ENCODE results near the gene RARB.

RARB gene

DNA sequence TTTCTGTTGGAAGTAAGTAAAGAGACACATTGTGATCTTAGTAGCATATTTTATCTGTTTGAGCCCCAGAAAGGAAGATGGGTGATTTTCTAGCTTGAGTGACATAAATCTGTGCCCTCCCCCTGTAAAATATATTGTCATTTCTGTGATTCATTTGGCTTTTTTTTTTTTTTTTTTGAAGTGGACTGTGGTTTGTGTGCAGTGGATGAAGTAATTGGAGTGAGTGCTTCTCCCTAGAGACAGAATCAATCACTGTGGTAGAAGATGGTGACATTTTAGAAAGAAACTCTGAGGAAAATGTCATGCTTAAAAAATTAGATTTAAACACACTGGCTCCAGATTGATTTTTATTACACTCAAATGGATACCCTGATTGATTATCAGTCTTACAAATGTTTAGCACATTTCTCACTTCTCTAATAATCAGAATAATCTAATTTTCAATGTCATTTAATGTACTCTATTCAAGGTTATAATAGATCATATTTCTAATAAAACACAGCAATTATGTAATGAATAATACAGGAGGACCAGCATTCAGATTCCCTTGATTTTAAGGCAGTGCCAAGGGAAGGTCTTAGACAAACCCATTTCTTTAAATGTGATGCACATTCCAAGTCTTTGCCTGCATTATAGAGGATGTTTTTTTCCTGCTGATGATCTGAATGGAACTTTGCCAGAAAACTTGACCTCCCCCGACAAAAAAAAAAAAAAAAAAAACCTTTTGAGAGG lies 120.0 kb downstream of the RARB start:
- TF ChIP-seq, protein P1, sequence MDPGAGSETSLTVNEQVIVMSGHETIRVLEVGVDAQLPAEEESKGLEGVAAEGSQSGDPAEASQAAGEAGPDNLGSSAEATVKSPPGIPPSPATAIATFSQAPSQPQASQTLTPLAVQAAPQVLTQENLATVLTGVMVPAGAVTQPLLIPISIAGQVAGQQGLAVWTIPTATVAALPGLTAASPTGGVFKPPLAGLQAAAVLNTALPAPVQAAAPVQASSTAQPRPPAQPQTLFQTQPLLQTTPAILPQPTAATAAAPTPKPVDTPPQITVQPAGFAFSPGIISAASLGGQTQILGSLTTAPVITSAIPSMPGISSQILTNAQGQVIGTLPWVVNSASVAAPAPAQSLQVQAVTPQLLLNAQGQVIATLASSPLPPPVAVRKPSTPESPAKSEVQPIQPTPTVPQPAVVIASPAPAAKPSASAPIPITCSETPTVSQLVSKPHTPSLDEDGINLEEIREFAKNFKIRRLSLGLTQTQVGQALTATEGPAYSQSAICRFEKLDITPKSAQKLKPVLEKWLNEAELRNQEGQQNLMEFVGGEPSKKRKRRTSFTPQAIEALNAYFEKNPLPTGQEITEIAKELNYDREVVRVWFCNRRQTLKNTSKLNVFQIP (CRISPR knock-in tag; IDR thresholded peaks at IDR 0.05; ENCODE audit: borderline replicate concordance, low read depth): no peak
- TF ChIP-seq ISL1 (CRISPR knock-in tag; IDR thresholded peaks at IDR 0.05): peak; percentile 34
- no peak for ATAC-seq

DNA sequence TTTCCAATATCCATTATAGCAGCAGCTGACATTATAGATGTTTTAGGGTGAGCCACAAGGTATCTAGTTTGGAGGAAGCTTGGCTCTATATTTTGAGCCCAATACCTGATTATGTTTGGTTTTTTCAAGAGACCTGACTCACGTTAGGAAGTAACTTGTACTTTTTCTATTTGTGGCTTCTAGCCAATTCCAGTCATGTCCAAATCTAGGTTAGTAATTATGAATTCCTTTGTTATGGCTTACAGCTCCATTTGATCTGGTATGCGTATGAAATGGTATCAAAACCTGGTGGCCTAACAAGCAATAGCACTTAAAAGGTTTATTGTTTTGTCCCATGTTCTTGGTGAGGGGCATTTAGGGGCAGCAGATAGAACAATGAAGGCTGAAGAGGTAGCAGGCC lies 120.8 kb downstream of the RARB start:
- ATAC-seq: no peak
- TF ChIP-seq PPARA (CRISPR knock-in tag; IDR thresholded peaks at IDR 0.05; ENCODE audit: borderline replicate concordance): no peak

DNA sequence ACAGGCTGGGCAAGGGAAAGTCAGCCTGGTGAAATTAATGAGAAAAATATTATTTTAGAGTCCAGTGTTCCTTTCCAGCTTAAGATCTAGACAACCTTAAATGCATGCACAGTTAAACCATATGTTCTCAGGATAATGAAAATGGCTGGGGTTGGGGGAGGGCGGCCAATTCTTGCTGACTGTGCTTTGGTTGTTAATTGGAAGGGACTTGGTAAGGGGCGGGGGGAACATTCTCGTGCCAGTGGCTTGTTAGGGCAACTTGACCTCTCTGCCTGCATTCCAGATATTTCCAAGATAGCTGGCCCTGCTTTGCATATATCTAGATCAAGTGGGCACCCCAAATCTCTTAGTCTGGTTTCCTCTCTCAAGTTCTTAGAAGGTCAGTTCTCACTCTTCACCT lies 124.2 kb downstream of the RARB start:
- TF ChIP-seq GLIS3 (CRISPR knock-in tag; IDR thresholded peaks at IDR 0.05) (no peak), TCF4 (CRISPR knock-in tag; IDR thresholded peaks at IDR 0.05; ENCODE audit: borderline replicate concordance) (no peak), ZFP30 (CRISPR knock-in tag; IDR thresholded peaks at IDR 0.05) (no peak), ISL1 (CRISPR knock-in tag; IDR thresholded peaks at IDR 0.05) (no peak), SNAI2 (CRISPR knock-in tag; IDR thresholded peaks at IDR 0.05) (no peak), ESRRG (CRISPR knock-in tag; IDR thresholded peaks at IDR 0.05) (no peak)
- TF ChIP-seq, protein P2, sequence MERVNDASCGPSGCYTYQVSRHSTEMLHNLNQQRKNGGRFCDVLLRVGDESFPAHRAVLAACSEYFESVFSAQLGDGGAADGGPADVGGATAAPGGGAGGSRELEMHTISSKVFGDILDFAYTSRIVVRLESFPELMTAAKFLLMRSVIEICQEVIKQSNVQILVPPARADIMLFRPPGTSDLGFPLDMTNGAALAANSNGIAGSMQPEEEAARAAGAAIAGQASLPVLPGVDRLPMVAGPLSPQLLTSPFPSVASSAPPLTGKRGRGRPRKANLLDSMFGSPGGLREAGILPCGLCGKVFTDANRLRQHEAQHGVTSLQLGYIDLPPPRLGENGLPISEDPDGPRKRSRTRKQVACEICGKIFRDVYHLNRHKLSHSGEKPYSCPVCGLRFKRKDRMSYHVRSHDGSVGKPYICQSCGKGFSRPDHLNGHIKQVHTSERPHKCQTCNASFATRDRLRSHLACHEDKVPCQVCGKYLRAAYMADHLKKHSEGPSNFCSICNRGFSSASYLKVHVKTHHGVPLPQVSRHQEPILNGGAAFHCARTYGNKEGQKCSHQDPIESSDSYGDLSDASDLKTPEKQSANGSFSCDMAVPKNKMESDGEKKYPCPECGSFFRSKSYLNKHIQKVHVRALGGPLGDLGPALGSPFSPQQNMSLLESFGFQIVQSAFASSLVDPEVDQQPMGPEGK (CRISPR knock-in tag; IDR thresholded peaks at IDR 0.05; ENCODE audit: borderline replicate concordance): no peak
- no peak for ATAC-seq

DNA sequence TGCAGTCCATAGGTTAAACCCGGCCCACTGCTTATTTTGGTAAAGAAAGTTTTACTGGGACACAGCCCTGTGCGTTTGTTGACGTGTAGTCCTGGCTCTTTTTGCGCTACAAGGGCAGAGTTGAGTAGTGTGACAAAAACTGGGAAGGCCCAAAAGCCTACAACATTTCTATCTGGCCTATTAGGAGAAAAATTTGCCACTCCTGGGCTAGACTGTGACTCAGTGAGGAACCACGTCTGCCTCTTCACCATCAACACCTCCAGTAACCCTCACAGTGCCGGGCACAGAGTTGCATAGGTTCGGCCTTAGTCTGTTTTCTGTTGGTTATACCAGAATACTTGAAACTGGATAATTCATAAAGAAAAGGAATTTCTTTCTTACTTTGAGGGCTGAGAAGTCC lies 126.3 kb downstream of the RARB start:
- ATAC-seq: no peak
- TF ChIP-seq, protein P2 (CRISPR knock-in tag; IDR thresholded peaks at IDR 0.05; ENCODE audit: borderline replicate concordance): no peak
- no peak for TF ChIP-seq RARB (CRISPR knock-in tag; IDR thresholded peaks at IDR 0.05)
- TF ChIP-seq, protein P3, sequence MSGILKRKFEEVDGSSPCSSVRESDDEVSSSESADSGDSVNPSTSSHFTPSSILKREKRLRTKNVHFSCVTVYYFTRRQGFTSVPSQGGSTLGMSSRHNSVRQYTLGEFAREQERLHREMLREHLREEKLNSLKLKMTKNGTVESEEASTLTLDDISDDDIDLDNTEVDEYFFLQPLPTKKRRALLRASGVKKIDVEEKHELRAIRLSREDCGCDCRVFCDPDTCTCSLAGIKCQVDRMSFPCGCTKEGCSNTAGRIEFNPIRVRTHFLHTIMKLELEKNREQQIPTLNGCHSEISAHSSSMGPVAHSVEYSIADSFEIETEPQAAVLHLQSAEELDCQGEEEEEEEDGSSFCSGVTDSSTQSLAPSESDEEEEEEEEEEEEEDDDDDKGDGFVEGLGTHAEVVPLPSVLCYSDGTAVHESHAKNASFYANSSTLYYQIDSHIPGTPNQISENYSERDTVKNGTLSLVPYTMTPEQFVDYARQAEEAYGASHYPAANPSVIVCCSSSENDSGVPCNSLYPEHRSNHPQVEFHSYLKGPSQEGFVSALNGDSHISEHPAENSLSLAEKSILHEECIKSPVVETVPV (CRISPR knock-in tag; IDR thresholded peaks at IDR 0.05): no peak
- TF ChIP-seq ZC3H10 (CRISPR knock-in tag; IDR thresholded peaks at IDR 0.05): no peak
- TF ChIP-seq ZNF70 (CRISPR knock-in tag; IDR thresholded peaks at IDR 0.05): no peak
- TF ChIP-seq ZFP30 (CRISPR knock-in tag; IDR thresholded peaks at IDR 0.05): no peak
- TF ChIP-seq BACH2 (CRISPR knock-in tag; IDR thresholded peaks at IDR 0.05; ENCODE audit: borderline replicate concordance): no peak

DNA sequence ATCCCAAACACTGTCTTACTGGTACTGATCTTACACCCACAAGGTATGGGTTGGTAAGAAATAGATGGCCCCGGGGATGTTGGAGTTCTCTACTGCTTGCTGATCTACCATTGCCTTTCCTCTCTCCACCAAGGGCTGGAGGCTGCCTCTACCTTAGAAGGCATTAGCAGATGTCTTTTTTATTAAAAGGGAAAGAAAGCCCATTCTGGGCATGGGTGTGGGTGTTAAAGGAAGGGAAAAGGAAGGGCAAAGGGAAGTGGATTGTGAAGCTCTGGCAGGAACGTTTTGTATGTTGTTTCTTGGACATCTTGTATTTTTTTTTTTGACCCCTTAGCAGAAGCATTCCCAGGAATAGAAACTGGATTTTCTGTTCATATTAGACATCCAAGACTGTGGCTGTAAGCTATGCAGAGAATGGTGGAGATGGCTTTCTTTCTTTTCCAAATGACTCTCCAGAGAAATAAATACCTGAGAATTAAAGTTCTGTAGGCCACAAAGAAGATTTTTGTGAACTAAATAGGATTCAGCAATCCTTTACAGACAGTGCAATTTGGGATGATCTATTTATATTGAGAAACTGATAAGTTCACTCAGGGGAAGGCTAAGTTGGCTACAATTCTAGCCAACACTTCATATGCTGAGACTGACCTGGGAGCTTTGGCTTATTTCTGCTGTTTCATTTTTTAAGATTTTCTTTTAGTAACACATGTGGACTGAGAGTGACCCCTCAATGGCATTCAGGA lies 127.8 kb downstream of the RARB start:
- no peak for ATAC-seq
- no peak for TF ChIP-seq GLIS3 (CRISPR knock-in tag; IDR thresholded peaks at IDR 0.05)
- TF ChIP-seq ESRRG (CRISPR knock-in tag; IDR thresholded peaks at IDR 0.05): no peak
- TF ChIP-seq ZFP30 (CRISPR knock-in tag; IDR thresholded peaks at IDR 0.05): no peak
- TF ChIP-seq, protein P2 (CRISPR knock-in tag; IDR thresholded peaks at IDR 0.05; ENCODE audit: borderline replicate concordance): no peak
- TF ChIP-seq, protein P3 (CRISPR knock-in tag; IDR thresholded peaks at IDR 0.05): no peak
- no peak for TF ChIP-seq ZNF70 (CRISPR knock-in tag; IDR thresholded peaks at IDR 0.05)
- no peak for TF ChIP-seq ISL1 (CRISPR knock-in tag; IDR thresholded peaks at IDR 0.05)
- no peak for TF ChIP-seq ZNF8 (CRISPR knock-in tag; IDR thresholded peaks at IDR 0.05)
- no peak for TF ChIP-seq ZFP3 (CRISPR knock-in tag; IDR thresholded peaks at IDR 0.05)
- TF ChIP-seq SNAI2 (CRISPR knock-in tag; IDR thresholded peaks at IDR 0.05): no peak
- TF ChIP-seq RARB (CRISPR knock-in tag; IDR thresholded peaks at IDR 0.05): no peak
- TF ChIP-seq CSDC2 (CRISPR knock-in tag; IDR thresholded peaks at IDR 0.05): no peak
- no peak for TF ChIP-seq OSR1 (CRISPR knock-in tag; IDR thresholded peaks at IDR 0.05)
- TF ChIP-seq BACH2 (CRISPR knock-in tag; IDR thresholded peaks at IDR 0.05; ENCODE audit: borderline replicate concordance): no peak
- TF ChIP-seq, protein P1 (CRISPR knock-in tag; IDR thresholded peaks at IDR 0.05; ENCODE audit: borderline replicate concordance, low read depth): no peak

All from SK-N-SH treated with all-trans-retinoic acid at 6 μM for 48 hours (cell line).